DLD1 (cell line): ENCODE measurements around the gene SRGAP2B.
"Not testable (repeated sequence)": the region's sequence is repeated elsewhere in the genome, so short reads cannot be mapped to it uniquely, and the experiment has no call there.

Source experiments
- in situ Hi-C: cut with HindIII; loops from 2 replicates; pipeline ENCODE4 v1.10.0; 2017; ENCODE audit warnings: low sequenced_read_pairs

The SRGAP2B gene

DNA sequence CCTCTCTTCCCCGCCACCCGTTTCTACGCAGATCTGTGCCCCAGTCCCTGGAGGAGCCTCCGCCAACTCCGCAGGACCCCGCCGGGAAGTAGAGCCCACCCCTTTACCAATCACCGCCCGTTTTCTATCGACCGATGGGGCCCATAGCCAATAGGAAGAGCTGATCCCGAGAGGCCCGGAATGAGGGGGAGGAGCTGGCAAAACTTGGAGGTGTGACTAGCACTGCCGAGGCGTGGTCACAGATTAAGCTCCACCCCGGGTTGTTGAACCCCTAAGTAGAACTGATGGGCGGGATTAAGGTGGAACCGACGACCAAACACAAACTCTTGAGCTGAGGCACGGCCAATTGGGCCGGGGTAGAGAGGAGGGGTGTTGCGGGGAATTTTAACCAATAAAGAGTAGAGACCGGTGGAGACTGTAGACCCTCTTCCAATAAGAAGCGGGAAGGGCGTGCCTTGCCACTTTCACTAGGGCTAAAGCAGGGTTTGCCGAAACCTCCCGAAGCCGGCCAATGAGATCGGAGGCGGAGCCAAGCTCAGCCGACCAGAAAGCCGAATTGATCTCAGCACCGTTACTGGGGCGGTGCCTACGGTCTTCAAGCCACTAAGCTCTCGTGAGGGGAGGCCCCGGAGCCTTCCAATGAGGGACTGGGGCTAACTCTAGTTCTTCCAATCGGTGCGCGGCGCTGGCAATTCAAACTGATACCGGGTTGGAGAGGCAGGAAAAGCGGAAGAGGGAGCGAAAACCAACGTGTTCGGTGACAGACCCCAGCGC is at the start of gene SRGAP2B, which contains the start of gene FAM72D:
Gene SRGAP2B, minus strand, starts transcription at position 45 of the 774 bp plus-strand sequence. CDS start 2,427 bp downstream, outside the sequence.
Gene FAM72D, plus strand, starts transcription at position 691 of the 774 bp plus-strand sequence. CDS start 874 bp downstream, outside the sequence.
- in situ Hi-C loops = not testable (repeated sequence)

DNA sequence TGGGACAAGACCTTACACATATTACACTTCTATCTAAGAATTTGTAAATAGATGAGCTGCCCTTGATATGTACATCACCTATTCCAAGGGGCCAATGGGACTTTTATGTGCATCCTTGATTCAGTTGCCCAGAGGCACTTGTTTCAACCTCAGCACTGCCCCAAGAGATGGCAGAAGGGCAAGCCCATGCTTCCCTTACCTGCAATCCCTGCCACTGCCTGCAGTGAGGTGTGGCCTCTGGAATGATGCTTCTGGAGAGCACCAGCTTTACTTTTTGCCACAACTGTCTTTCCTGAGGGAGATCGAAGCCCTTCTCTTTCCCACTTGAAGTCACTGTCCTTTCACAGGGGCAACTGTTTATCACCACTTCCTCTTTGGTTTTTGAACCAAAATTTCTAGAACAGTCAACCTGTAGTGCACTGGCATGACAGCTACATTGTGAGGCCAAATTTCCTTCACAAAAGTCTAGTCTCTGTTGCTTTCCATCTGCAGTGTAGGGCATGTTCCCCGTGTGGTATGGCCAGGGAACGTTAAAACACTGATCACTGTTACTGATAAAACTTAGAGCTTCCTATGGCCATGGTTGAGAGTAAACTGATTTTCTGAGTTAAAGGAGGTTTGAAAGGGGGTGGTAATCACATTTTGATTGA is 49.3 kb upstream of the SRGAP2B start:
- in situ Hi-C loops = not testable (repeated sequence)

DNA sequence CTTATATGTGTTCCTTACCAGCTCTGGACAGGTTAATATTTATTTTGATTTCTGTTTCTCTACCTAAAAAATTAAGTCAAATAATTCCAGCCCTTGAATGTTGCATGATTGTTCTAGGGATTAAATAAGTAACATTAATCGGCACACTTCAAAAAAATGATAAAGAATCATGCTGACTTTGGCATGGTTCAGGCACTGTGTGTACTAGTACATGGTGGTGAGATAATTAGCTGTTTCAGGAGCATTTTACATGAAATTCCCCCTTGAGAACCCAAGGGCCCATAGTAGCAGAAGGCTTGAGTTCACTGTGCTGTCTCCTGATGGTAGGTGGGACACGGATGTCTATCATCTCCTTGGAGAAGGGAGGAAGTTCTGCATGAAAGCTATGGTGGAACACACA is 45.4 kb upstream of the SRGAP2B start:
- in situ Hi-C loops = not testable (repeated sequence)

DNA sequence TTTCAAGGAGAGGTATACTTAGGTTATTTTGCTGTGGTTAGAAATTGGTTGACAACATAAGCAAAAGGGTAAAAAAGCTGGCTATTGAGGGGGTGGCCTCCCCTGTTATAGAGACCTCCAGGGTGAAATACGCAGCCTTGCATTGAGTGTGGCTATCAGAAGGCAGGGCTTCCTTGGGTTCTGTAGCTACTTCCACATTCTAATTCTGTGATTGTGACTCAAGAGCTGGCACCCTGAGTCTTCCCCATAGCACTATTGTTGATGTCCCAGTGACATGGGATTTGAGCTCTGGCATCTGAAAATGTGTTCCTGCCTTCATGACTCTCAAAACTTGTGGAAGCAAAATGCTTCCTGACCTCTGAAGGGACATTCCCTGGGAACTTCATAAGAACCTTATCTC is 39.3 kb upstream of the SRGAP2B start:
- in situ Hi-C loops = not testable (repeated sequence)

DNA sequence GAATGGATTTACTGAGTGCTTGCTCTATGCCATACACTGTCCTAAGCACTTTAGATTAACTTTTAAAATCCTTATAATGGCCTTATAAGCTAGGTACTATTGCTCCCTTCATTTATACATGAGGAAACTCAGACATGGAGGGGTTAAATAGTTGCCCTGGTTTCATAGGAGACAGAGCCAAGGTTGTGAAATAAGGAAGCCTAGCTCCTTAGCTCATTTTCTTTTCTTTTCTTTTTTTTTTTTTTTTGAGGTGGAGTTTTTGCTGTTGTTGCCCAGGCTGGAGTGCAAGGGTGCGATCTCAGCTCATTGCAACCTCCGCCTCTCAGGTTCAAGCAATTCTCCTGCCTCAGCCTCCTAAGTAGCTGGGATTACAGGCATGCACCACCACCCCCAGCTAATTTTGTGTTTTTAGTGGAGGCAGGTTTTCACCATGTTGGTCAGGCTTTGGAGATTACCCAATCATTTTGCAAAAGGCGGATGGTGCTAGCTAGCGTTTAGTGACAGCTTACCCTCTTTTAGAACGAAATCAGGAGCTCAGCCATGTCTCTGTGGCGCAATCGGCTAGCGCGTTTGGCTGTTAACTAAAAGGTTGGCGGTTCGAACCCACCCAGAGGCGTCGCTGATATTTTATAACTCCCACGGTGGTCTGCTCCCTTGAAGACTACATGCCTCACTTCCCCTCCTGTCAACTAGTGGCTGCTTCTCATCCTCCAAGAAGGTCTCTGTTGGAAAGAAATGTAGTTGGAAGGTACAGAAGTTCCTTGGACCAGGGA is 33.8 kb upstream of the SRGAP2B start:
- in situ Hi-C loops = not testable (repeated sequence)

DNA sequence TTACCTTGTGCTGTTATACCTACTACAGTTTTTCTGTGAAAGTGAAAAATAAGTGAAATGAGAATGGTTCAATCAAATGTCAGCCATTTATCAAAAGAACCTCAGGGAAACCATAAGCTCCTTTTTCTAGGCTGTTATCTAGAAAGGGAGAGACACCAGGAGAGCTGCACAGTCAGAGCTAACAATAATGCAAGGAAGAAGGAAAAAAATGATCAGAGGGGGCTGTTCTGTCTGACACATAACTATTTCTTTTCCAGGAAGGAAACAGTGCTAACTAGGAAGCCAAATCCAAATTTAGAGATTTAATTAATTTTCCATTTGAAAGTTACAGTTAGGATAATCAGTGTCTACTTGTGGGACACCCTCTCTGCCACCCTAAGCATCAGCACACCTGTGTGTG is 32.0 kb upstream of the SRGAP2B start:
- in situ Hi-C loops = not testable (repeated sequence)

DNA sequence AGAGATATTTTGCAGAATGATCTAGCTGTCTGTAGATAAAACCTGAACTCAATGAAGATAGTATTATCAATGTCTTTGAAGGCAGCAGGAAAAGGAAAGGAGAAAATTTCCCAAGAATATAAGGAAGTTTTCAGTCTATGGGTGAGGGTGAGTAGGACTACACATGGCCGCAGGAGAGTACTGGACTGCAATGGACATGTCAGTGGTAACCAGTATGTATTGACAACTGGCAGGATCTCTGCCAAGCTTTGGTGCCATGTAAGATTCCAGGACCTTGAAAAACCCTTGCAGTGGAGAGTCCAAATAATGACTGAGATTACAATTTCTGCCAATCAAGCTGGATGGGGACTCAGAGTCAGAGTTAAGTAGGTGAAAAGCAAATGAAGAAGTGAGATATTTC is 30.0 kb upstream of the SRGAP2B start:
- in situ Hi-C loops = not testable (repeated sequence)

DNA sequence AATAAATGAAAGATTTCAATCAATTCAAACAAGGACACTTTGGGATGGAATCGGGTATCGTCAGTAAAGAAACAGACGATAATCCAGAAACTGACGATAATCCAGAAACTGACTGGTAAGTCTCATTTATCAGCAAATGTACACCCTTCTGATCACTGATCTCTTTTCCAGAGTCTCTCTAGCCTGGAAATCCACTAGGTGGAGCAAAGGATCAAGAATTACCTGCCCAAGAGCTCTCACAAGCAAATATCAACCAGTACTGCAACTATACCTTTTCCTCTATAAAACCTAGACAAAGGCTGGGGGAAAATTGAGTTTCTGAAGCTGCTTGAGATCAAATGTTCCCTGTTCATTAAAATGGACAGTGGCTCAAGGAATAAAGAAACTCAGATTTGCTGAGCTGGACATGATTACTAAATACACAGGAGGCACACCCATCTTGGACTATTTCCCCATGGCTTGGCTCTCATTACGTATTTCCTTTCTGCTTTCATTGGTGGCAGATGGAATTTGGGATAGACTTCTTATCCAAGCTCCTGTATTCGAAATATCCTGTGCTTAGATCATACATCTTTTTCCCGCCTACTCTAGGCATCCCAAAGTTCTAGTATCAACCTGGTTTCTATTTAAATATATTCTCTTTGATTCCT is 29.0 kb upstream of the SRGAP2B start:
- in situ Hi-C loops = not testable (repeated sequence)

DNA sequence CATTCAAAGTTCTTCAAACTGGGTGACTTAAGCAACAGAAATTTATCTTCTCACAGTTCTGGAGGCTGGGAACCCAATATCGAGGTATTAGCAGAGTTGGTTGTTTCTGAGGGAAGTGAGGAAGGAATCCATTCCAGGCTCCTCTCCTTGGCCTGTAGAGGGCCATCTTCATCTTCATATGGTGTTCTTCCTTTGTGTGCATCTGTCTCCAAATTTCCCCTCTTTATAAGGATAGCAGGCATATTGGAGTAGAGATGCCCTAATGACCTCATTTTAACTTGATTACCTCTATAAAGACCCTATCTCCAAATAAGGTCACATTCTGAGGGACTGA is 27.9 kb upstream of the SRGAP2B start:
- in situ Hi-C loops = not testable (repeated sequence)

DNA sequence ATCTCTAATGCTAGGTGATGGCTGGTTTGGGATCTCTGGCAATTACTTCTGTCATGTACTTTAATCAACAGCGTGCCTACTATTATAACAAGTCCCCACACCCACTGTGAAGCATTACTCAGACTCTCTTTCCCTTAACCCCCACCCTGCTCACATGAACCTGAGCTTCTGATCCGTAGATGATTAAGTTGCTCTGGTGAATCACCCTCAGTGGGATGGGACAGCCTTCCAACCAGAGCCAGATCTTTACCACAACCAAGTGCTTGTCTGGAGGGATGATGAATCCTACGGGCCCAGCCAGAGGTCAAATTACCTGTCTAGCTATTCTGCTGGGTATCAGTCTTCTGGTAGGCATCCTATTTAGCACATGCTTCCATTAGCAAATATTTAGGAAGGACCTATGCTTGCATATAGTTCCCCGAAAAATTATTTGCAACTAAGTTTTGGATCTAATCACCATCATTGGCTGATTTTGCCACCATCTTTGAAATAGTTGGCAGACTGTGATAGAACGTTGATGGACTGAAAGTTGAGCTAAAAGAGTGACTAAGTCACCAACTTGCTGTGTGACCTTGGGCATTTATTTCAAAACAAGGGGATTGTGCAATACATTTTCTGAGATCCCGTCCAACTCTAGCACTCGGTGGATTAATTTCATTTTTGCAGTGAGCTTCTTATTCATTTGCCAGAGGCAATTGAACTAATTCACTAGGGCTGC is 27.4 kb upstream of the SRGAP2B start:
- in situ Hi-C loops = not testable (repeated sequence)

DNA sequence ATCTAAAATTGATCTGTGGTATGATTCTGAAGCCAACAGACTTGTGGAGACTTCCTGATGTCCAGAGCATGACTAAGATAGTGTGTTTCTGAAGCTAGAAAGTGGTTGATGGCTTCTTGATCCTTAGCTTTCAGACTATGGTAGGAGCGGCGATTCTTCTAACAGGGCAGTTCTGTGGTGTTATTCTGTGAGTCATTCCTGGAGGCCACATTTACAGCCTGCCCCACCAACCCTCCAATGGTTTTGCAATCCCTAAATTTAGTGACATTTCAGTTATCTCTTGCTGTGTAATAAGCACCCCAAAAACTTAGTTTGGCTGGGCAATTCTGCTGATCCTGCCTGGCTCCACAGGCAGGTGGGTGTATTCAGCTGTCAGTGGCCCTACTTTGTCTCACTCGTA is 24.7 kb upstream of the SRGAP2B start:
- in situ Hi-C loops = not testable (repeated sequence)

DNA sequence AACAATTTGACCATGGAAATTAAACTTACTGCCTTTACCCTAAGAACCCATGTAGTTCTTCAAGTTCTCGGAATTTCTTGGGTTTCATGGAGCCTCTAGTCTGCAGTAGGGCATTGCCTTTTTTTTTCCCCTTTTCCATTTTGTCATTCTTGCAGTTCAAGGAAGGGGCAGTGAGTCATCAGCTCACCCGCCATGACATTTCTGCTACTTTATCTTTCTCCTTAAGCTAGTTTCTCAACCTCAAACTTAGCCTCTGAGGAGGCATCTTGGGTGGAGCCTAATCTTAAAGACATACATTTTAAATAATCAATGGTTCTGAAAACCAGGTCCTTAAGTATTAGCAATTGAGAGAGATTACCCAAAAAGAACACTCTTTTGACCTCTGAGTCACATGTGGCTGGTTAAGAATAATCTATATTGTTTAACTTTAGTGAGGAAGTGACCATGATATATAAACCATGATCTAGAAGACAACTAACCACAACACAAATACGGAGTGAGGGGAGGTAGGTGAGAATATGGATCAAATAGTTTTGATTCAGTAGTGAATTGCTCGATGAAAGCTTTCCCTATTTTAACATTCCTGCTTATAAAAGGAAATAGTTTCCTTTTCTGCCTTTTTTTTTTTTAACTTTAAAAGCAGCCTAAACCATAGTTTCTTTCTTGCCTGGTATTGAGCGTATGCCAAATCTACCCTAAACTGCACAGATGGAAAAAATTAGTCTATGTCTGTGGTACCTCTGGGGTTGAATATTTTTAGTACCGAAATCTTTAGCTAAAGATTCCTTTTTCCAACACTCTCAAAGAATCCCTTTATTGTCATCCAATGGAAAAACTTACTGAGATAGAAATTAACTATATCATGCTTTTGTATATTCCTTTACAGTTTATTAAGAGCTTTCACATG is 20.7 kb upstream of the SRGAP2B start:
- in situ Hi-C loops = not testable (repeated sequence)

DNA sequence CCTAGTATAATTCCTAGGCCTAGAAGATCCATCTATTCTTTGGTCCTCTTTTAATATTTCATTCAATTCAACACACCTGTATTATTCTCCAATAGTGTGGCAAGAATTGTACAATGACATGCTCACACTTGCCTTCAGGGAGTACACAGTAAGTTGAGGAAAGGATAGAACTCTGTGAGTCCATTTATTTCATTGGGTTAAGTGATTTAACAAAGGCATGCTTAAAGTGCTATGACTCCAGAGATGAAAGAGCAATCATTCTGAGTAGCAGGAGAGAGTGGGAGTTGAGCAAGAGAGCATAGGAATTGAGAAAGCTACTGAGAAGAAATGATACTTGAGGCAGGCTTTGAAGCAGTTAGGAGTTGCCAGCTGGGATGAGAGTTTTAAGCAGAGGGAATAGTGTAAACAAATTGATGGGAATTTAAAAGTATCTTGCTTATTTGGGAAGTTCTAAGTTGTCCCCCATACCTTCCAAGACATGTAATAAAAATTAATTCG is 19.5 kb upstream of the SRGAP2B start:
- in situ Hi-C loops = not testable (repeated sequence)

DNA sequence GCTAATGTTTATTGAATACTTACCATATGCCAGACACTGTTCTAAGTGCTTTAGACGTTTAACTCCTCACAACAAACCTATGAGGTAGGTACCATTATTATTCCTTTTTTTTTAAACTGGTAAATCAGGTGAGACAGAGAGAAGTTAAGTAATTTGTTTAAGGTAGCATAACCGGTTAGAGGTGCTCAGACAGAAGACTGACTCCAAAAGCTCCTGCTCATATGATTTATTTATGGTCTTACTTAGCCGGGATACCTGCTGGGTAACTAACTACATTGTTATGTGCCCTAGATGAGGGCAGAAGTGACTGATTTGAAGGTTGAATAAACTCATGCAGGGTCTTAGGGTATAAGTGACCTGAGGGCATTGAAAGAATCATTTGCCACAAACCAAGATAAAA is 17.6 kb upstream of the SRGAP2B start:
- in situ Hi-C loops = not testable (repeated sequence)

DNA sequence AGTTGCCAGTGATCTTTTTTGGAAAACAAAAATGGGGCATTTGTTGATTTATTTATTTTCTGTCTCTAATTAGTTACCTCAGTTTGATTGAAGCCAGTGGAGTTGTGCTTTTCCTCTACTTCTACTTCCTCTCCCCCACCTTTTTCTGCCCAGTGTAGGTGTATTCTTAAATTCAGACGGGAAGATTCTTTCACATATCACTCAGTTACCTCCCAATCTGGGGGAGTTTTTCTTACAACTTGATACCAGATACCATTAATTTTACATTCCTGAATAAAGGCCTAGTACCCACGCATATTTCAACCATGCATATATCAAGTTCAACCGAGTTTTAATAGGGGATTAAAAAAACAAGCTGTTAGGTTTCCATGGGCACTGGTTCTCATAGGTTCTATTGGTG is 16.5 kb upstream of the SRGAP2B start:
- in situ Hi-C loops = not testable (repeated sequence)

DNA sequence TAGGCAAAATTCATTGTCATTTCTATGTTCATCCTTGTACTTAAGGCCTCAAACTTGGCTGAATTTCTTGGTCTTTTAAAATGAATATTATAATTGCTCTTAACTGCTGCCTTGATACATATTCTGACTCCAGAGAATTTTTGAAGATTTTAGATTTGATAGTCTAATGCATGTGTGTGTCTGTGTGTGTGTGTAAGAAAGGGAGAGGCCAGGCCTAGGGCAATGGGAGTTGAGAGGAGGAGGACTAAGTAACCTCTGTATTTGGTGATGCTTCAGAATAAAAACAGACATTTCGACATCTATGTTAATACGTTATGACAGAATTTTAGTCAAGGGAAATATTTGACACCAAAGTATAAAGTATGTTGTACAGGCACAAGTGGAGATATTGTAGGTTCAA is 8.2 kb upstream of the SRGAP2B start:
- in situ Hi-C loops = not testable (repeated sequence)

DNA sequence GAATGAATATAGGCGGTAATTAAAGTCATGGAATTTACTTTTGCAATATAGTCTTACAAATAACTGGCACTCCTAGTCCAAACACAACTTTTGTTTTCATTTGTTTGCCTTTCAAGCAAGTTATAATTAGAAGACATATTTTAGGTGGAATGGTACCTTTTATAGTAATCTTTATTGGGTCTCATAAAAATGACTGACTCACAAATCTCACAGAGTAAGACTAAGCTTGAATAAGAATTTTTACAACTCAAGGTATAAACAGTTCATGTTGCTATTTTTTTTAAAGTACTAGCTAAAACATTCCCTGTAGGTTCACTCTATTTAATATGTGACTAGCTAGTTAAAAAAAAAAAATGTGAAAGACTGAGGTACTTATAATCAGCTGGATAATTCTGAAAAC is 6.6 kb upstream of the SRGAP2B start:
- in situ Hi-C loops = not testable (repeated sequence)

DNA sequence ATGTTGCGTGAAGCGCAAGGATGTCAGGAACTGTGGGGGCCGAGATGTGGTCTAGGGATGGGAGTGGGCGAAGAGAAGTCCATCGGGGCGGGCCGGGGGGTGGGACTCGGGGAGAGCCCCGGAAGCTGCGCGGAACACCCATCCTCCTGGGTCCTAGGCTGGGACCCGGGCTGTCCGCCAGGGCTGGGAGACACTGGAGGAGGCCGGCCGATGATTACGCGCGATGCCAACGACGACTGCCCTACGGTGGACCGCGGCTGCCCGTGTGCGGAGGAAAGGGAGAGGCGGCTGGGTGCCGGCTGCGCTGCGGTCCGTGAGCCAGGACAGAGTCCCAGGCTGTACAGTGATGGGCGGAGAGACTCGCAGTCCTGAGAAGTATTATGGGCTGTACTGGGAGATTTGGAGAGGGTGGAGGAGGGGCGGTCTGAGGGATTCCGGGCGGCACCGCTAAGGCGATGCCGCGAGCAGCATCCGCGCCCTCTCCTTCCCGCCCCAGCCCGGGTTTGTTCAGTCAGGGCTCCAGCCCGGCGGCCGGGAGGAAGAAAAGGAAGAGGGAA is 395 bp downstream of the SRGAP2B start:
- in situ Hi-C loops = not testable (repeated sequence)
